CD8-positive, alpha-beta memory T cell (primary cell): ENCODE measurements around the gene OSBPL9. TPM values are rescaled to one million over a fixed set of nuclear protein-coding genes. Genes with fewer than 3 reads are reported as not detected.
"Not testable (repeated sequence)": the region's sequence is repeated elsewhere in the genome, so short reads cannot be mapped to it uniquely, and the experiment has no call there.

Experiments
- CTCF ChIA-PET: fragments of 350-600 bp; sonication (Branson Sonifier 250); formaldehyde crosslinking; loops from one replicate; lab custom pipeline; 2021; ENCODE audit warnings: antibody characterized with exemption; lab: Charles Lee
- POLR2A ChIA-PET: fragments of 350-600 bp; sonication (Branson Sonifier 250); formaldehyde crosslinking; loops from one replicate; lab custom pipeline; 2021; ENCODE audit warnings: antibody characterized with exemption; lab: Charles Lee
- DNase-seq, 5 donors: peaks; one replicate each; pipeline versions ENCODE4 v3.0.0 to v3.0.0-alpha.2; 2020 to 2022; ENCODE audit warnings: mixed read lengths in 1 of 5
- H3K27ac ChIP-seq: one replicate; pipeline ENCODE4 v1.7.0; 2013; ENCODE audit warnings: low read depth, mild to moderate bottlenecking, low read length, moderate library complexity
- H3K27me3 ChIP-seq: 2 replicates; pipeline ENCODE4 v1.7.0; 2013; ENCODE audit warnings: low read length, mild to moderate bottlenecking; ENCODE audit not compliant: insufficient read depth, poor library complexity, severe bottlenecking
- H3K36me3 ChIP-seq: 2 replicates; pipeline ENCODE4 v1.7.0; 2013; ENCODE audit warnings: mild to moderate bottlenecking, low read length, moderate library complexity; ENCODE audit not compliant: insufficient read depth
- H3K4me1 ChIP-seq: 2 replicates; pipeline ENCODE4 v1.7.0; 2013; ENCODE audit warnings: mild to moderate bottlenecking, low read length, moderate library complexity; ENCODE audit not compliant: insufficient read depth
- H3K4me3 ChIP-seq: 2 replicates; pipeline ENCODE4 v1.7.0; 2013; ENCODE audit warnings: mild to moderate bottlenecking, low read length
- H3K9me3 ChIP-seq: 2 replicates; pipeline ENCODE4 v1.7.0; 2013; ENCODE audit warnings: mild to moderate bottlenecking, low read length
- H3K27ac Mint-ChIP-seq, 8 donors: one replicate each; pipeline ENCODE4 v1.8.0; 2020 to 2021; ENCODE audit warnings: mixed read lengths in 8 of 8, mild to moderate bottlenecking in 6 of 8, inconsistent platforms in 3 of 8, moderate library complexity in 3 of 8
- H3K27me3 Mint-ChIP-seq, 2 donors: one replicate each; pipeline ENCODE4 v1.8.0; 2020 to 2021; ENCODE audit warnings: mixed read lengths in 2 of 2, mild to moderate bottlenecking in 1 of 2, moderate library complexity in 1 of 2
- H3K36me3 Mint-ChIP-seq, 3 donors: one replicate each; pipeline ENCODE4 v1.8.0; 2020 to 2021; ENCODE audit warnings: mixed read lengths in 3 of 3, inconsistent platforms in 1 of 3, mild to moderate bottlenecking in 1 of 3
- H3K4me1 Mint-ChIP-seq, 3 donors: one replicate each; pipeline ENCODE4 v1.8.0; 2020 to 2021; ENCODE audit warnings: mixed read lengths in 3 of 3, inconsistent platforms in 1 of 3, mild to moderate bottlenecking in 1 of 3
- H3K4me3 Mint-ChIP-seq, 7 donors: one replicate each; pipeline ENCODE4 v1.8.0; 2020 to 2021; ENCODE audit warnings: mixed read lengths in 7 of 7, mild to moderate bottlenecking in 6 of 7, moderate library complexity in 4 of 7, inconsistent platforms in 2 of 7
- H3K9me3 Mint-ChIP-seq, 5 donors: one replicate each; pipeline ENCODE4 v1.8.0; 2020 to 2022; ENCODE audit warnings: mixed read lengths in 5 of 5, mild to moderate bottlenecking in 3 of 5, moderate library complexity in 2 of 5, inconsistent platforms in 1 of 5
- polyA plus RNA-seq: library from polyadenylated mRNA; unstranded; fragments of 300-500 nt; fragmentation: Illumina TruSeq; gene quantifications from one replicate; pipeline ENCODE4 v1.2.3, GENCODE V29; 2021
- total RNA-seq, 2 experiments: library from RNA; stranded (reverse); gene quantifications; one replicate each; pipeline ENCODE4 v1.2.3, GENCODE V29; 2021

OSBPL9 gene
- total and polyA plus RNA-seq, 3 experiments from 2014 or later: 43.4 to 48.0 (median 47.6) TPM

DNA sequence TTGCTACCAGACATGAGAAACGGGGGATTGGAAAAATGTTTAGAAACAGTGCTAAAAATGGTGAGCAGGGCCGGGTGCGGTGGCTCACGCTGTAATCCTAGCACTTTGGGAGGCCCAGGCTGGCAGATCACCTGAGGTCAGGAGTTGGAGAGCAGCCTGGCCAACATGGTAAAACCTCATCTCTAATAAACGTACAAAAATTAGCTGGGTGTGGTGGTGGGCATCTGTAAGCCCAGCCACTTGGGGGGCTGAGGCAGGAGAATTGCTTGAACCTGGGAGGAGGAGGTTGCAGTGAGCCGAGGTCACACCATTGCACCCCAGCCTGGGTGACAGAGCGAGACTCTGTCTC lies 116.5 kb downstream of the OSBPL9 start:
- H3K36me3 ChIP-seq, POLR2A ChIA-PET, H3K9me3 ChIP-seq, CTCF ChIA-PET, H3K4me3 Mint-ChIP-seq, H3K36me3 Mint-ChIP-seq, DNase-seq, H3K27me3 ChIP-seq, H3K9me3 Mint-ChIP-seq, H3K27ac ChIP-seq, H3K27me3 Mint-ChIP-seq, H3K4me3 ChIP-seq: not testable (repeated sequence)
- peaks cover 40% of the 10 kb centered on the region for H3K4me1 ChIP-seq
- Mint-ChIP-seq H3K27ac (peak overlapping the region in 1 of 8 donors; percentile 34), H3K4me1 (peaks cover 50 to 79% (median 73%) of the 10 kb centered on the region in 3 donors)

DNA sequence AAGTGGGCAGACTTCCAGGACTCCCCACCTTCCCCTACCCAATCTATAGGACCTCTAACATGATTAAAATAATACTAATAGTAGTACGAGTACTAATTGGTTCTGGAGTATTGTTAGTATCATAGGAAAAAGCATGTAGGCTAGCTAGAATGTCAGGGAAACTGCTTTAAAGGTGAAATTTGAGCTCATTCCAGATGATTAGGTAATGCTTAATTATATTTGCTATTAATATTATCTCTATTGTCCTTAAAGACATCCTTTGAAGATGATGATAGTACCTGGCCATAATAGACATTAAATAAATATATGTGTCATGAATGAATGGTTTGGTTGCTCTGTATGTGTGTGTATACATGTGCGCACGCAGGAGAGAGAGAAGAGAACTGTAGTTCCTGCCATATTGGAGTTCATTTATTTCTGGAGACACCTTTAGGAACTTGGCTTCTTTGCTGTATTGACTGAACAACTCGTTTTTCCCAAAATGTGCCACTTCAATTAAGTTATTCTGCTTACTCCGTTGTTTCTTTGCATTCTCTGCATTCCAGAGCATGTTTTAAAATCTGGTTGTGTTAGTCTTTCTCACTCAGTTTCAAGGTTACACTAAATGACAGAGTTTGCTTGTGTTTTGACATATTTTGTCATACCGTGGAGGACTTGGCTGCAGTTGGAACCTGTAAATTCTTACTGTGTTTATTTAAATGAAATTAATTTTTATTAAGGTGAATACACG lies 117.1 kb downstream of the OSBPL9 start:
- no peak overlapping the region for H3K4me3 ChIP-seq
- no peak overlapping the region for H3K27ac ChIP-seq
- DNase-seq: no peak
- POLR2A ChIA-PET: no interaction called here
- peaks cover 35% of the 10 kb centered on the region for H3K4me1 ChIP-seq
- peaks cover 48 to 79% (median 68%) of the 10 kb centered on the region in 3 donors for H3K4me1 Mint-ChIP-seq
- H3K4me3 Mint-ChIP-seq: no peak overlapping the region
- H3K9me3 Mint-ChIP-seq: no peaks in the 10 kb centered on the region
- H3K27me3 Mint-ChIP-seq: no peaks in the 10 kb centered on the region
- H3K27me3 ChIP-seq: no peaks in the 10 kb centered on the region
- CTCF ChIA-PET: no interaction called here
- no peaks in the 10 kb centered on the region for H3K36me3 ChIP-seq
- no peaks in the 10 kb centered on the region for H3K9me3 ChIP-seq
- no peak overlapping the region for H3K27ac Mint-ChIP-seq
- H3K36me3 Mint-ChIP-seq: peaks cover 0 to 5% (median 0%) of the 10 kb centered on the region in 3 donors

GRCh38 chr1:51734896-51735745 lies 118.2 kb downstream of the OSBPL9 start:
- CTCF ChIA-PET: no interaction called here
- Histone ChIP-seq H3K36me3 (no peaks in the 10 kb centered on the region), H3K4me1 (peaks cover 32% of the 10 kb centered on the region), H3K27me3 (no peaks in the 10 kb centered on the region), H3K4me3 (no peak overlapping the region), H3K27ac (peak overlapping the region; percentile 33), H3K9me3 (no peaks in the 10 kb centered on the region)
- no peaks in the 10 kb centered on the region for H3K27me3 Mint-ChIP-seq
- peak overlapping the region in 7 of 8 donors; percentile 22 to 79 (median 57) for H3K27ac Mint-ChIP-seq
- H3K36me3 Mint-ChIP-seq: peaks cover 0 to 2% (median 0%) of the 10 kb centered on the region in 3 donors
- DNase-seq: no peak
- H3K4me1 Mint-ChIP-seq: peaks cover 53 to 81% (median 72%) of the 10 kb centered on the region in 3 donors
- POLR2A ChIA-PET: no interaction called here
- no peaks in the 10 kb centered on the region for H3K9me3 Mint-ChIP-seq
- H3K4me3 Mint-ChIP-seq: peak overlapping the region in 2 of 7 donors; percentile 2 to 4

- ChIA-PET POLR2A (no interaction called here), CTCF (no interaction called here)
Measured at GRCh38 chr1:51735746-51736254, 118.9 kb downstream of the OSBPL9 start.

DNA sequence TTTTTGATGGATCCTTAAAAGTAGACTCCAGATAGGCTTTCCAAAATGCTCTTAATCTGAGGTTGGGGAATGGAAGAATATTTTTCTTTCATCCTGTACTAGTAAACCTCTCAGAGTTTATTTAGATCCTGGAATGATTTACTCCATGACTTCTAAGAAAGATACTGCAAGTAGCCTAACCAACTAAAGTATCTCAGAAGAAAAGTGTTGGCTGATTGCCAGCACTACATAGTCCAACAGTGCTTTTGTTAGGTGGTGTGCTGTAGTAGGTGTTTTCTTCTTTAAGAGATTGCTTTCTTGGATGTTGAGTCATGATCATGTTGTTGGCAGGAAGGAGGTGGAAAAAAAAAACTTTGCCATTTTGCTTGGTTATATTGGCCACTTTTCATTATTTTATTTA lies 119.8 kb downstream of the OSBPL9 start:
- H3K36me3 ChIP-seq: no peaks in the 10 kb centered on the region
- no peaks in the 10 kb centered on the region for H3K27me3 ChIP-seq
- H3K27ac Mint-ChIP-seq: no peak overlapping the region
- H3K27ac ChIP-seq: no peak overlapping the region
- H3K36me3 Mint-ChIP-seq: peaks cover 0 to 2% (median under 1%) of the 10 kb centered on the region in 3 donors
- H3K4me3 Mint-ChIP-seq: no peak overlapping the region
- no peaks in the 10 kb centered on the region for H3K9me3 Mint-ChIP-seq
- H3K9me3 ChIP-seq: no peaks in the 10 kb centered on the region
- H3K27me3 Mint-ChIP-seq: no peaks in the 10 kb centered on the region
- DNase-seq: no peak
- H3K4me3 ChIP-seq: no peak overlapping the region
- H3K4me1 Mint-ChIP-seq: peaks cover 48 to 79% (median 70%) of the 10 kb centered on the region in 3 donors
- peaks cover 23% of the 10 kb centered on the region for H3K4me1 ChIP-seq
- POLR2A ChIA-PET: no interaction called here
- CTCF ChIA-PET: no interaction called here

More at GRCh38 chr1:51735746-51736254, 118.9 kb downstream of the OSBPL9 start:
- Histone ChIP-seq H3K36me3 (no peaks in the 10 kb centered on the region), H3K27me3 (no peaks in the 10 kb centered on the region), H3K4me1 (peaks cover 26% of the 10 kb centered on the region), H3K4me3 (no peak overlapping the region), H3K27ac (no peak overlapping the region), H3K9me3 (no peaks in the 10 kb centered on the region)
- peak overlapping the region in 2 of 8 donors; percentile 10 to 56 for H3K27ac Mint-ChIP-seq
- H3K4me1 Mint-ChIP-seq: peaks cover 49 to 78% (median 70%) of the 10 kb centered on the region in 3 donors
- H3K4me3 Mint-ChIP-seq: no peak overlapping the region
- H3K9me3 Mint-ChIP-seq: no peaks in the 10 kb centered on the region
- no peak for DNase-seq
- H3K27me3 Mint-ChIP-seq: no peaks in the 10 kb centered on the region
- peaks cover 0 to 2% (median 0%) of the 10 kb centered on the region in 3 donors for H3K36me3 Mint-ChIP-seq

DNA sequence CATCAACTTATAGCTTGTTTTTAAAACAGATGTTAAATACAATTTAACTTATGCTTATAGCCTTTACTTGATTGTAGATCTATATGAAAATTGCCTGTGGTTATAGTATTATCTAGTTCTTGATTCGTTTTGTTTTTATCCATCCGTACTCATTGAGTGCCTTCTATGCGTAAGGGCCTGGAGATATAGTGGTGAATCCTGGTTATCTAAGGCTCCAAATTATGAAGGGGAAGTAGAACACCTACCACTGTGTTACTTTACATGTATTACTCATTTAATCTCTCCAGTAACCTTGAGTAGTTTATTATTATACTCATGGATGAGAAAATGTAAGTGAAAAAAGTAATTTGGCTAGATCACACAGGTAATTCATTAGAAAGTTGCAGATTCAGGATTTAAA lies 121.8 kb downstream of the OSBPL9 start:
- peaks cover 42 to 67% (median 58%) of the 10 kb centered on the region in 3 donors for H3K4me1 Mint-ChIP-seq
- no peak overlapping the region for H3K4me3 ChIP-seq
- H3K4me3 Mint-ChIP-seq: no peak overlapping the region
- H3K9me3 Mint-ChIP-seq: no peaks in the 10 kb centered on the region
- no peaks in the 10 kb centered on the region for H3K27me3 ChIP-seq
- CTCF ChIA-PET: interaction anchor here (1.2 kb wide), 1 partner anchor 16 kb away, joined by 3 read pairs; no protein-coding TSS in a partner anchor
- POLR2A ChIA-PET: interaction anchor here (0.9 kb wide), 1 partner anchor 10 kb away, joined by 3 read pairs; no protein-coding TSS in a partner anchor
- peaks cover 19% of the 10 kb centered on the region for H3K4me1 ChIP-seq
- H3K27ac Mint-ChIP-seq: no peak overlapping the region
- H3K36me3 Mint-ChIP-seq: peaks cover 0 to 6% (median 5%) of the 10 kb centered on the region in 3 donors
- H3K27ac ChIP-seq: no peak overlapping the region
- no peaks in the 10 kb centered on the region for H3K9me3 ChIP-seq
- DNase-seq: no peak
- H3K27me3 Mint-ChIP-seq: no peaks in the 10 kb centered on the region
- no peaks in the 10 kb centered on the region for H3K36me3 ChIP-seq

DNA sequence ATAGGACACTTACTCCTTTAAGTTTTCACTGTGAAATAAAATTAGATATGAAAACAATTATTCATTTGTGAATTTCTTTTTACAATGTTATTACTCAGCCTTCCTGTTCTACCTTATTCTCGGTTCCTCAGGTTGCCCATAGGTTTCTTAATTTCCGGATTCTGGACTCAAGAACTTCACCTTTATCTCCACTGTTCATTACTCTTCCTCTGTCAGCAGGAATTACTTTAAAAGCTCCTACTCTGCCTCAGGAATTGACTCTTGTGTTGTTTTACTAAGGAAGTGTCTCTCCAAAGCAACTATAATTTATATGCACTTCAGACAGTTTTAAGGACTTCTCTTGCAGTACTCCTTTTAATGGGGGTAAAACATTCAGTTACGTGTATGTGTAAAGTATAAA lies 123.8 kb downstream of the OSBPL9 start:
- peaks cover 36 to 61% (median 53%) of the 10 kb centered on the region in 3 donors for H3K4me1 Mint-ChIP-seq
- no peaks in the 10 kb centered on the region for H3K9me3 ChIP-seq
- peaks cover 0 to 9% (median 5%) of the 10 kb centered on the region in 3 donors for H3K36me3 Mint-ChIP-seq
- no peaks in the 10 kb centered on the region for H3K9me3 Mint-ChIP-seq
- H3K4me1 ChIP-seq: peaks cover 7% of the 10 kb centered on the region
- no peaks in the 10 kb centered on the region for H3K27me3 ChIP-seq
- CTCF ChIA-PET: no interaction called here
- no peaks in the 10 kb centered on the region for H3K36me3 ChIP-seq
- H3K27ac Mint-ChIP-seq: no peak overlapping the region
- no peak overlapping the region for H3K27ac ChIP-seq
- POLR2A ChIA-PET: no interaction called here
- H3K4me3 ChIP-seq: no peak overlapping the region
- H3K27me3 Mint-ChIP-seq: no peaks in the 10 kb centered on the region
- no peak overlapping the region for H3K4me3 Mint-ChIP-seq
- no peak for DNase-seq
